ENCODE data around the gene MARS1.
"Not testable (repeated sequence)": the region's sequence is repeated elsewhere in the genome, so short reads cannot be mapped to it uniquely, and the experiment has no call there.

MARS1 gene

DNA sequence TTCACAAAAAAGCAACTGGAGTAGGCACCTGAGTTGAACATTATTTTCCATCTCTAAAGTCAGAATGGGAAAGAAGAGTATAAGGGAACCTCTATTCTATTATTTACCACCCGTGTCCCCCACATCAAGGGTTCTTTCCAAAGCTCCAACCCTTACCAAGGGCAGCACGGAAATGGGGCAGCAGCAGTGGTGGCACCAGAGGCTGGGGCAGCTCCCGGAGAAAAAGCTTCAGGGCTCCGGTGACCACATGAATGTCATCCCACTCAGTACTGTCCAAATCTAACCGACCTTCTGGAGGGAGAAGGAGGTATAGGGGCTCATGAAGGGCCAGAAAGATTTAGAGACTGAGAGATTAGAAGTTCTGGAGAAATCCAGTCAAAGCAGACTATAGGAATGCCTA, 14.0 kb upstream of the MARS1 start:
- no peak for DNase-seq

DNA sequence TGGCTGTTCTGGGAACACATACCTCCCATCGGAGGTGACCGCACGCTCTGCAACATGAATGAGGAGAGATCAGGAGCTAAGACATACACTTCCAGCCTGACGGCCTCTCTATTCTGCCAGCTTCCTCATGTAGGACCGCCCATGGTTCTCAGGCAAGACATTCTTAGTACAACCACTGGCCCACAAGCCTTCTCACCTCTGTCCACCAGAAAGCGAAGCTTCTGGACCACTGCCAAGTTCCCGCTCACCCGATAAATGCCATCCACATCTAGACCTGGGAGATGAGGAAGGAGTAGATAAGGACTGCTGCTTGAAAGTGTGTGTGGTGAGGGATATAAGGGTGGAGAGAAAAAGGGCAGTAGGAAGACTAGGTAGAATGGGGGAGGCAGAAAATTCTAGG, 13.4 kb upstream of the MARS1 start:
- DNase-seq = no peak

DNA sequence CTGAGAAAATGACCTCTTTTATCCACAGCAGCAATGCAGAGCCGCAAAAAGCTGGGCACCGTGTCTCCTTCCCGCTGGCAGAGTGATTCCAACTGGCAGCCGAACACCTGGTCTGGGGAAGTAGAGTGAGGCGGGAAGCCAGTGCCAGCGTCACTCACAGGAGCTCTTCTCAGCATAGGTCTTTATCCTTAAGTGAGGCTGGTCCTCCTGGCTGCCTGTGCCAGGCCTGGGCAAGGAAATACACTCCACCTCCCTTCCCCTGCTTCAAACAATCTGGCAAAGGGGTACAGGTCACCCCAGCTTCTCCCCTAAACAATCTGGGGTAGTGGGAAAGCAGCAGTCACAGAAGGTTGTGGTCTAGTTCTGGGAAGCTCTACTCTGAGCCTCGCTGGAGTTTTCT, 13.0 kb upstream of the MARS1 start:
- DNase-seq = no peak

DNA sequence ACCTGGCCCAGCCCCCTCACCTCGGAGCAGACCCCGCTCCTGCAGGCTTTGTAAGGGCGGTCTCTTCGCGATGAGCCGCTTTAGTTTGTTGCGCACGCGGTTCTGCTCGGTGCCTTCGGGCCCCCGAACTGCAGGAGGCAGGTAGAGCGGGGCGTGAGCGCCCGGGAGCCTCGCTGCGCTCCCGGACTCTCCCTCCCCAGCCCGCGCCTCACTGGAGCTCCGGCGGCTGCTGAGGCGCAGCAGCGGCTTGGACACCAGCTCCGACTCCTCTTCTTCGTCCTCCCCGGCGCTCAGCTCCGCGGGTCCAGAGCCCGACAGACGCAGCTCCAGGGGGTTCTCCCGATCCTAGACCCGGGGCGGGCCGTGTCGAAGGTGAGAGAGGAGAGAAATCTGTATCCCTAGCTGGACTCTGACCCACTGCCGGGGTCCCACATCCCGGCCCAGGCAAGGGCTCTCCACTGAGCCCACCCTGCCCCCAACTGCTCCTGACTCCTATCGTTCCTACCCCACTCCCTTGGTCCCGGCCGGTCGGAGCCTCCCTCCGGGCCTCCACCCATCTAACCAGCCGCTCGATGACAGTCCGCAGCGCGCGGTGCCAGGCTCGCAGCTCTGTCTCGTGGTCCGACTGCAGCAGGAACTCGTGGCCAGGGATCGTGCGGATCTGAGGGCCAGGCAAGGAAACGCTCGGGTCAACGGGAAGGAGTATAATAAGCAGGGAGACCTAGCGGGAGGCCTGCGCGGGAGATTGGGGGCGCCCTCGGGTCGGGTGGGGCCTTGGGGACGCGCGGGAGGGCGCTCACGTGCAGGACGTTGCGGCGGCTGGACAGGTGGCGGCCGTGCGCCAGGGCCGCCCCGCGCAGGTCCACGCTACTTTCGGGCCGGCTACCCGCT, 12.4 kb upstream of the MARS1 start:
- no peak for DNase-seq

DNA sequence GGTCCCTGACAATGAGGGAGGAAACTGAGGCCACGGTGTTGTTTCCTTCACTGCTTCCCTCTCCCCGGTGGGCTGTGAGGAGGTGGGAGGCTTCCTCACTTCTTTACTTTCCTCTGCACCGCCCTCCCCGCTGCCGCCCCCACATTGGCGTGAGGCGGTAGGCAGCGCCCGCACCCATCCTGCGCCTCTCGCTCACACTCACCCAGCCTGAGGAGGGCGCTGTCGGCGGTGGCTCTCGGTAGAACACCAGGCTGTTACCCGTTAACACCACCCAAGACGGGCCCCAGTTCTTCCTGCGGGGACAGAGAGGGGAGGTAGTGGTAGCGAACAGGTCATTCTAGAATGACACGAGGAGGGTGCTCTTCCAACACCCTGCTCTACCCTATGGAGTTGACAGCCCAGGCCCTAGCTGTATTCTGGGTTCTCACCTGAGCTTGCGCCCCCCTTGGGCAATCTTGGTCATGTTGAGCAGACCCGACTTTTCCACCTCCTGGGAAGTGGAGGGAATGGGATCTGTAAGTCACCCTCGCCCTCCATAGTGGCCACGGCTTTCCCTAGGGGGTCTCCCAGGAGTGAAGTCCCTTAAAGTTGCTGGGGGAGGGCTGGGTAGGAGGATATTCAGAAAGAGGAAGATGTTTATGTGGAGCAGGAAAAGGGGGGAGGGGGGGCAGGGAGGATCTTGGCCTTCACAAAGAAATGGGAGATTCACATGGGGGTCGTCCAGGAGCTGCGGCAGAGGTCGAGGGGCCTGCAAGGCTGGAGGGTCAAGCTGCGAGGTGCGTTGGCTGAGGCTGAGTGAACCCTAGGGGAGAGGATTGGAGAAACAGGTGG, 11.5 kb upstream of the MARS1 start:
- DNase-seq = no peak

GRCh38 chr12:57476993-57477709, 10.7 kb upstream of the MARS1 start:
- no peak for DNase-seq

- no peak for DNase-seq
Observed at GRCh38 chr12:57477710-57478681, 9.9 kb upstream of the MARS1 start.

DNA sequence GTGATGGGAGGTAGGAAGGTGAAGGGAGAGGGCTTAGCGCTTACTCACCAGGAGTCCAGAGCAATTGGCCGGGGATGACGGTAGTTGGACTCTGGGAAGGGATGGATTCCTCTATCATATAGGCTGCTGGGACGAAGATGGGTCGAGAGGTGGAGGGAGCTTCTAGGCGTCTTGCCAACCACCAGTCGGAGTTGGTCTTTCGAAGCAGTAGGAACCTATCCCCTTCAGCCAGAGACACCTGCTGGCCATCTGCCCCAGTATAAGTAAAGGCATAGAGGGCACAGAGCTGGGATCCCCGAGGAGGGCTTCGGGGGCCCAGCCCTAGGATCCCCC, 8.9 kb upstream of the MARS1 start:
- no peak for DNase-seq

GRCh38 chr12:57479376-57480115, 8.3 kb upstream of the MARS1 start, which contains the start of gene ARHGAP9:
Gene ARHGAP9 (minus strand): TSS chr12:57479866. CDS start chr12:57479406, 460 bp downstream.
- DNase-seq = no peak

DNA sequence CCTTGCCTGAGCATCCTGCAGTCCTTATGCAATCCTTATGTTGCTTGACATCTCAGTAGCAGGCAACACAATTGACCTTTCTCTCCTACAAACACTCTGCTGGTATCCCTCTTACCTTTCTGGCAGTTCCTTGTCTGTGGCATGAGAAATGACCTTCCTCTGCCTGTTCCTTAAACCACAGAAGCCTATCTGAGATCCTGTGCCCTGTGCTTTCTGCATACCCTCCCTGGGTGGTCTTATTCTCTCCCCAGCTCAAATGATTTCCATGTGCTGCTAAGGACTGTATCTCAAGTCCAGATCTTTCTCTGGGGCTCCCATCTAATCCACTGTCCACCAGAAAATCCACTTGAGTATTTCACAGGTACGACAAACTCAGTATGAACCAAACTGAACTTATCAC, 6.2 kb upstream of the MARS1 start:
- DNase-seq = no peak

GRCh38 chr12:57483466-57483865, 4.4 kb upstream of the MARS1 start:
- no peak for DNase-seq

GRCh38 chr12:57485695-57486094, 2.2 kb upstream of the MARS1 start:
- DNase-seq = no peak

DNA sequence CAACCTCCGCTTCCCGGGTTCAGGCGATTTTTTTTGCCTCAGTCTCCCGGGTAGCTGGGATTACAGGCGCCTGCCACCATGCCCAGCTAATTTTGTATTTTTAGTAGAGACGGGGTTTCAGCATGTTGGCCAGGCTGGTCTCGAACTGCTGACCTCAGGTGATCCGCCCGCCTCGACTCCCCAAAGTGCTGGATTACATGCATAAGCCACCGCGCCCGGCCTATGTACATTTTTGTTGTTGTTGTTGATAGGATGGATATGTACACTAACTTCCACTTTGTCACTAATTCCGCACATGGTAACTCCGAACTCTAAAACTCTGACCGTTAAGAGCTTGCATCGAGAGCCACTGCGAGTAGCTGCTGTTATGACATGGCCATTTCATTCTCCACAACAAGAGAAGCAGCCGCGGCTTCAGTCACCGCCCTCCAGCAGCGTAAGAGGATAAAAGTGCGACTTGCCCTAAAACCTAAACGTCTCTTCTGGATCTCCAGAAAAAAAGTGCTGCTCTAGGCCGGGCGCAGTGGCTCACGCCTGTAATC, 742 bp upstream of the MARS1 start:
- DNase-seq = no peak

DNA sequence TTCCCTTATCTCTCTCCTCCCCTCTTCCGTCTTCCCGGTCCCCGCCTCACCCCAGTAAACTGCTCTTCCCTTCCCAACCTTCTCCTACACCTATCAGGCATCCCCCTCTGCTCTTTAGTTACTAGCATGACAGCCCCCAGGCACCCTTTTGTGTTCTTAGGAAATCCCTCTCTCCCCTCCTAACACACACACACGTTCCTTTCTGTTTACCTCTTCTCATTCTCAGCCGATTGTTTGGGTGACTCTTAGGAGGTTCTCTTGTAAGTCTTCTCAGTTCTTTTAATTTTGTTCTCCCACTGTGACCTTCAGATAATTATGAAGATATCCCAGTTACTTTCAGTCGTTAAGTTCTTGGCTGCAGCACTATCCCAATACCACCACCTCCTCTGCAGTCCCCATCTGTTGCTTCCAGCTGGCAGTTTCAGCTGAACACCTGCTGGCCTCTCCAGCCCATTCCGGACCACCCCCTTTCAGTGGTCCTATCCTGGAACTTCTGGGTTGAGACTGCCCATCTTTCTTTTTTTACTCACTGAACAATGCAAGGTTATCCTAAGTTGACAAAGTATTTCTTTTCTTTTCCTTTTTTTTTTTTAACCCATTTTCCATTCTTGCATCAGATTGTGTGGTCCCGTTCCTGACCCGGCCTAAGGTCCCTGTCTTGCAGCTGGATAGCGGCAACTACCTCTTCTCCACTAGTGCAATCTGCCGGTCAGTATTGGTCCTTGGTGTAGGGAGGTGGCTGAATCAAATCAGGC, 711 bp downstream of the MARS1 start:
- no peak for DNase-seq

- no peak for DNase-seq
Observed at GRCh38 chr12:57489157-57489641, 1.3 kb downstream of the MARS1 start.

GRCh38 chr12:57490126-57490525, 2.3 kb downstream of the MARS1 start:
- DNase-seq = no peak

DNA sequence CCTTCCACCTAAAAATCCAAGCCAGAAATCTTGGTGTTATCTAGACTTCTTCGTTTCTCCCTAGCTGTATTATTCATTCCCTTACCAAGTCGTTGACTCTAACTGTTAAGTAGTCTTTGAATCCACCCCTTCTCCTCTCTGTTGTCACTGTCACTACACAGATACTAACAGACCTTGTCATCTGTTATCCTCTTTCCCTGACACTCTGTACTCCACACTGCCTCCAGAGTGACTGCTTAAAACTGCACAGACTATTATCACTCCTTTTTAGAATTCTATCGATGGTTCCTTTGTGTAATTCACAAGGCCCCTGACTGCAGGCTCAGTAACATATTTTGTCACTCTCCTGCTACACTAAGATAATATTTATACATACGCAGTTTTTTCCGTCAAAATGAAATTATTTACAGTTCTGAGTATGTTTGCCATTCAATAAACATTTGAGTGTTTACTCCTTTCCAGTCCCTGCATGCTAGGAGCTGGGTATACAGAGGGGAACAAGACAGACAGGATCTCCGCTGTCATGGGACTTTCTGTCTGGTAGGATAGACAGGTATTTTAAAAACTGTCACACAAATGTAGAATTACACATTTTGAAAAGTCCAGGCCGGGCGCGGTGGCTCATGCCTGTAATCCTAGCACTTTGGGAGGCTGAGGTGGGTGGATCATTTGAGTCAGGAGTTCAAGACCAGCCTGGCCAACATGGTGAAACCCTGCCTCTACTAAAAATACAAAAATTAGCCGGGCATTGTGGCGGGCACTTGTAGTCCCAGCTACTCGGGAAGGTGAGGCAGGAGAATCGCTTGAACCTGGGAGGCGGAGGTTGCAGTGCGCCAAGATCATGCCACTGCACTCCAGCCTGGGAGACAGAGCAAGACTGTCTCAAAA, 3.8 kb downstream of the MARS1 start:
- no peak for DNase-seq

DNA sequence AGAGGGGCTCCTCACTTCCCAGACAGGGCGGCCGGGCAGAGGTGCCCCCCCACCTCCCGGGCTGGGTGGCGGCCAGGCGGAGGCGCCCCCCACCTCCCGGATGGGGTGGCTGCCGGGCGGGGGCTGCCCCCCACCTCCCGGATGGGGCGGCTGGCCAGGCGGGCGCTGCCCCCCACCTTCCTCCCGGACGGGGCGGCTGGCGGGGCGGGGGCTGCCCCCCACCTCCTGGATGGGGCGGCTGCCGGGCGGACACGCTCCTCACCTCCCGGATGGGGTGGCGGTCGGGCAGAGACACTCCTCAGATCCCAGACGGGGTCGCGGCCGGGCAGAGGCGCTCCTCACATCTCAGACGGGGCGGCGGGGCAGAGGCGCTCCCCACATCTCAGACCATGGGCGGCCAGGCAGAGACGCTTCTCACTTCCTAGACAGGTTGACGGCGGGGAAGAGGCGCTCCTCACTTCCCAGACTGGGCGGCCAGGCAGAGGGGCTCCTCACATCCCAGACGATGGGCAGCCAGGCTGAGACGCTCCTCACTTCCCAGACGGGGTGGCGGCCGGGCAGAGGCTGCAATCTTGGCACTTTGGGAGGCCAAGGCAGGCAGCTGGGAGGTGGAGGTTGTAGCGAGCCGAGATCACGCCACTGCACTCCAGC, 7.3 kb downstream of the MARS1 start:
- DNase-seq = not testable (repeated sequence)

GRCh38 chr12:57496822-57497221, 9.0 kb downstream of the MARS1 start:
- no peak for DNase-seq
